ENCODE measurements around the gene HS3ST1. TPM values are rescaled to one million over a fixed set of nuclear protein-coding genes. Genes with fewer than 3 reads are reported as not detected.

The HS3ST1 gene
- total RNA-seq, 1 experiment from 2014 or later, result 0.21 TPM

- Histone ChIP-seq H3K4me1 (ENCODE audit: control insufficient read depth, insufficient read depth, low read length) (no peaks in the 10 kb centered on the region; the same call in 1 of the 2 replicates), H3K27me3 (ENCODE audit: control insufficient read depth, insufficient read depth, low read length) (no peaks in the 10 kb centered on the region), H3K27ac (ENCODE audit: low read length) (no peak overlapping the region), H3K9me3 (ENCODE audit: control insufficient read depth, insufficient read depth, low read depth, low read length) (no peaks in the 10 kb centered on the region), H3K36me3 (ENCODE audit: control insufficient read depth, insufficient read depth, low read length) (no peaks in the 10 kb centered on the region), H3K4me3 (ENCODE audit: low read depth in 2 of 2, low read length in 2 of 2) (no peak overlapping the region)
- TF ChIP-seq SIN3A (IDR thresholded peaks at IDR 0.05; ENCODE audit: borderline replicate concordance, insufficient read depth, low read depth, low read length) (no peak), POLR2AphosphoS5 (IDR thresholded peaks at IDR 0.05; ENCODE audit: low read depth, low read length) (no peak), REST (IDR thresholded peaks at IDR 0.05; ENCODE audit: insufficient read depth in 1 of 2, low read depth in 2 of 2, low read length in 1 of 2) (no peak), CTCF (IDR thresholded peaks at IDR 0.05) (no peak), TCF7L2 (IDR thresholded peaks at IDR 0.05; ENCODE audit: low read depth, low read length) (no peak)
- POLR2A ChIA-PET, result no interaction called here
- DNase-seq (ENCODE audit: low read depth, low spot score), result no peak
- intact Hi-C loops (cut with micrococcal nuclease; ENCODE audit: unreplicated experiment) (no loop called here), in situ Hi-C loops (cut with HindIII; ENCODE audit: low pct_unique_long_range_greater_than_20kb, low sequenced_read_pairs) (no loop called here)
- CTCF ChIA-PET, result no interaction called here
- BruUV-seq (replicated peaks), result no TSS peak
- no peak for ATAC-seq
Observed at GRCh38 chr4:11397819-11398610, 30.7 kb downstream of the HS3ST1 start.

GRCh38 chr4:11397146-11397545, 31.5 kb downstream of the HS3ST1 start:
- ATAC-seq, result no peak
- no peak overlapping the region for H3K27ac ChIP-seq (ENCODE audit: low read length)
- H3K9me3 ChIP-seq (ENCODE audit: control insufficient read depth, insufficient read depth, low read depth, low read length), result no peaks in the 10 kb centered on the region
- no peak for DNase-seq (ENCODE audit: low read depth, low spot score)
- ChIA-PET POLR2A (no interaction called here), CTCF (no interaction called here)
- no TSS peak for BruUV-seq (replicated peaks)
- in situ Hi-C loops (cut with HindIII; ENCODE audit: low pct_unique_long_range_greater_than_20kb, low sequenced_read_pairs), result no loop called here
- no peaks in the 10 kb centered on the region for H3K36me3 ChIP-seq (ENCODE audit: control insufficient read depth, insufficient read depth, low read length)
- intact Hi-C loops (cut with micrococcal nuclease; ENCODE audit: unreplicated experiment), result no loop called here
- H3K4me1 ChIP-seq (ENCODE audit: control insufficient read depth, insufficient read depth, low read length), result no peaks in the 10 kb centered on the region; the same call in 1 of the 2 replicates
- H3K4me3 ChIP-seq (ENCODE audit: low read depth in 2 of 2, low read length in 2 of 2), result no peak overlapping the region
- TF ChIP-seq CTCF (IDR thresholded peaks at IDR 0.05), result no peak
- no peak for TF ChIP-seq POLR2AphosphoS5 (IDR thresholded peaks at IDR 0.05; ENCODE audit: low read depth, low read length)
- no peak for TF ChIP-seq SIN3A (IDR thresholded peaks at IDR 0.05; ENCODE audit: borderline replicate concordance, insufficient read depth, low read depth, low read length)
- TF ChIP-seq REST (IDR thresholded peaks at IDR 0.05; ENCODE audit: insufficient read depth in 1 of 2, low read depth in 2 of 2, low read length in 1 of 2), result no peak
- no peak for TF ChIP-seq TCF7L2 (IDR thresholded peaks at IDR 0.05; ENCODE audit: low read depth, low read length)
- no peaks in the 10 kb centered on the region for H3K27me3 ChIP-seq (ENCODE audit: control insufficient read depth, insufficient read depth, low read length)

All from Panc1 (cell line).